GM23248 (cell line): Measurements from ENCODE around the gene ZNF581. TPM values are rescaled to one million over a fixed set of nuclear protein-coding genes. Genes with fewer than 3 reads are reported as not detected.

Experiments
- DNase-seq: peaks from one replicate; pipeline ENCODE4 v3.0.0-alpha.2; 2015
- H2AFZ ChIP-seq: fragments of 200-600 bp; sonication (generic); 2 replicates; pipeline ENCODE4 v1.6.1; 2016; ENCODE audit warnings: antibody characterized with exemption
- H3F3A ChIP-seq: fragments of 200-600 bp; sonication (generic); 2 replicates; pipeline ENCODE4 v1.6.1; 2016; ENCODE audit warnings: mild to moderate bottlenecking, antibody characterized with exemption, mixed run types; ENCODE audit not compliant: insufficient read depth
- H3K27ac ChIP-seq: fragments of 200-600 bp; sonication (generic); 2 replicates; pipeline ENCODE4 v1.5.1; 2016; ENCODE audit warnings: mild to moderate bottlenecking
- H3K27me3 ChIP-seq: fragments of 200-600 bp; sonication (generic); replicated peaks from 2 replicates; pipeline ENCODE4 v1.6.1; 2016; ENCODE audit warnings: mild to moderate bottlenecking; ENCODE audit not compliant: insufficient read depth
- H3K36me3 ChIP-seq: fragments of 200-600 bp; sonication (generic); 2 replicates; pipeline ENCODE4 v1.6.1; 2016; ENCODE audit warnings: low read depth, mild to moderate bottlenecking
- H3K4me1 ChIP-seq: fragments of 200-600 bp; sonication (generic); 2 replicates; pipeline ENCODE4 v1.6.1; 2016; ENCODE audit warnings: mild to moderate bottlenecking; ENCODE audit not compliant: insufficient read depth
- H3K4me2 ChIP-seq: fragments of 200-600 bp; sonication (generic); one replicate; pipeline ENCODE4 v1.6.1; 2016; ENCODE audit warnings: mild to moderate bottlenecking; ENCODE audit not compliant: unreplicated experiment
- H3K4me3 ChIP-seq: fragments of 200-600 bp; sonication (generic); 2 replicates; pipeline ENCODE4 v1.5.1; 2016; ENCODE audit warnings: mild to moderate bottlenecking
- H3K79me2 ChIP-seq: fragments of 200-600 bp; sonication (generic); 2 replicates; pipeline ENCODE4 v1.6.1; 2016; ENCODE audit warnings: mild to moderate bottlenecking; ENCODE audit not compliant: insufficient read depth
- H3K9ac ChIP-seq: fragments of 200-600 bp; sonication (generic); 2 replicates; pipeline ENCODE4 v1.6.1; 2016; ENCODE audit warnings: mild to moderate bottlenecking
- H3K9me2 ChIP-seq: fragments of 200-600 bp; sonication (generic); 2 replicates; pipeline ENCODE4 v1.6.1; 2016; ENCODE audit warnings: mixed run types, mild to moderate bottlenecking, moderate library complexity; ENCODE audit not compliant: insufficient read depth
- H3K9me3 ChIP-seq: fragments of 200-600 bp; sonication (generic); one replicate; pipeline ENCODE4 v1.6.1; 2017; ENCODE audit warnings: low read depth
- H4K20me1 ChIP-seq: fragments of 200-600 bp; sonication (generic); 2 replicates; pipeline ENCODE4 v1.6.0; 2016; ENCODE audit not compliant: insufficient read depth
- EZH2 ChIP-seq: fragments of 200-600 bp; sonication (generic); IDR thresholded peaks from 2 replicates; pipeline ENCODE4 v1.6.1; 2018; ENCODE audit warnings: antibody characterized with exemption, mild to moderate bottlenecking; ENCODE audit not compliant: insufficient read depth, poor library complexity, severe bottlenecking
- EZH2phosphoT487 ChIP-seq: fragments of 200-600 bp; sonication (generic); IDR thresholded peaks from 2 replicates; pipeline ENCODE4 v1.6.1; 2018; ENCODE audit warnings: antibody characterized with exemption, moderate library complexity, mild to moderate bottlenecking, low read depth; ENCODE audit not compliant: insufficient read depth
- WGBS, 2 experiments: methylation state at CpG; one replicate each; pipeline ENCODE4 v1.1.6; 2015 to 2017; ENCODE audit warnings: low lambda C conversion rate in 2 of 2, low coverage in 1 of 2; ENCODE audit errors: missing lambda C conversion rate in 2 of 2; 5-methylcytosine and 5-hydroxymethylcytosine counted together
- in situ Hi-C: fragments of 300-500 bp; cut with MboI; formaldehyde crosslinking; loops from 2 replicates; pipeline ENCODE4 v1.15.0; 2020
- polyA plus RNA-seq: library from polyadenylated mRNA; unstranded; fragments of >200 nt; fragmentation: Nextera tagmentation; extraction: Ambion mirVana; gene quantifications from 2 replicates; pipeline ENCODE4 v1.2.1, GENCODE V29; 2016
- total RNA-seq: library from RNA; depleted of rRNA; stranded (reverse); fragments of >200 nt; shearing (Covaris generic); gene quantifications from 2 replicates; pipeline ENCODE4 v1.2.3, GENCODE V29; 2014

ZNF581 gene
- total and polyA plus RNA-seq, 2 experiments from 2014 or later = 12.1 to 17.6 TPM

GRCh38 chr19:55660991-55661390, 17.5 kb downstream of the ZNF581 start:
- in situ Hi-C loops = loop anchor here (25.0 kb wide), 1 partner anchor 1199 kb away; the partner anchor contains the start of genes CDC42EP5 and LENG9
- no peak for DNase-seq
- H3K36me3 ChIP-seq = peaks cover 24% of the 10 kb centered on the region; the same call in 1 of the 2 replicates
- H2AFZ ChIP-seq = no peak overlapping the region
- WGBS, 2 experiments = 74 to 84% methylated on average over 5 to 16 of the region's 16 CpGs
- H3K9me3 ChIP-seq = no peaks in the 10 kb centered on the region
- H3K9me2 ChIP-seq = no peaks in the 10 kb centered on the region
- TF ChIP-seq EZH2phosphoT487 = no peak
- TF ChIP-seq EZH2 = no peak
- H3K4me2 ChIP-seq = no peak overlapping the region
- no peak overlapping the region for H3K9ac ChIP-seq
- peaks cover 8% of the 10 kb centered on the region for H3F3A ChIP-seq
- peaks cover 24% of the 10 kb centered on the region for H3K4me1 ChIP-seq
- peaks cover 32% of the 10 kb centered on the region; the same call in 1 of the 2 replicates for H4K20me1 ChIP-seq
- H3K4me3 ChIP-seq = no peak overlapping the region
- H3K79me2 ChIP-seq = peaks cover 97% of the 10 kb centered on the region
- H3K27ac ChIP-seq = no peak overlapping the region
- H3K27me3 ChIP-seq = no peaks in the 10 kb centered on the region

DNA sequence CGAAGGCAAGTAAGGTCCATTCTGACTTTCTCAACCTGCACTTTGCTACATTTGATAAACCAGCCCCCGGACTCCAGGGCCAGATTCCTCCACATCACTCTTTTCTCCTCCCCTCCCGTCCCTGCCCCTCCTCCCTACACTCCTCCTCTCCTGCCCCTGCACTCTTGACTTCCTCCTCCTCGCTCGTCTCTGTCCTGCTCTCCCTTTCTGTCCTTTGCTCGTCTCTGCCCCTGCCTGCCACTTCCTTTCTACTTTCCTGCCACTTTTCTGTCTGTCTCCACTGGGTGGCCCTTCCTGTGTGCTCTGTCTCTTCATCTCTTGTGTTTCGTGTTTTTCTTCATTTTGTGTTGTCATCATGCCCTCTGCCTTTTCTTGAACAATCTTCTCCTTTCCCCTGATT, 18.4 kb downstream of the ZNF581 start:
- Histone ChIP-seq H3K36me3 (peaks cover 24% of the 10 kb centered on the region; the same call in 1 of the 2 replicates), H3K4me2 (no peak overlapping the region), H3K27ac (no peak overlapping the region), H3K4me1 (peaks cover 19% of the 10 kb centered on the region), H2AFZ (no peak overlapping the region), H3K9me2 (no peaks in the 10 kb centered on the region), H3K27me3 (no peaks in the 10 kb centered on the region), H3K79me2 (peaks cover 97% of the 10 kb centered on the region), H3K9ac (no peak overlapping the region), H4K20me1 (peaks cover 24% of the 10 kb centered on the region; the same call in 1 of the 2 replicates), H3K4me3 (no peak overlapping the region), H3K9me3 (no peaks in the 10 kb centered on the region), H3F3A (peaks cover under 1% of the 10 kb centered on the region; the same call in 1 of the 2 replicates)
- in situ Hi-C loops = loop anchor here (25.0 kb wide), 1 partner anchor 1200 kb away; the partner anchor contains the start of genes CDC42EP5 and LENG9
- no peak for DNase-seq
- 92 to 100% methylated on average over 5 to 7 of the region's 7 CpGs for WGBS, 2 experiments
- no peak for TF ChIP-seq EZH2
- TF ChIP-seq EZH2phosphoT487 = no peak

GRCh38 chr19:55663846-55664536, 20.5 kb downstream of the ZNF581 start:
- Histone ChIP-seq H3K9ac (no peak overlapping the region), H3K9me2 (no peaks in the 10 kb centered on the region), H3K79me2 (peaks cover 97% of the 10 kb centered on the region), H3K36me3 (peaks cover 24% of the 10 kb centered on the region; the same call in 1 of the 2 replicates), H3K27ac (no peak overlapping the region), H3K4me1 (no peaks in the 10 kb centered on the region), H3K4me3 (no peak overlapping the region), H3K9me3 (no peaks in the 10 kb centered on the region), H4K20me1 (peaks cover 6% of the 10 kb centered on the region; the same call in 1 of the 2 replicates), H3F3A (no peaks in the 10 kb centered on the region), H3K27me3 (no peaks in the 10 kb centered on the region), H3K4me2 (no peak overlapping the region), H2AFZ (no peak overlapping the region)
- no peak for DNase-seq
- in situ Hi-C loops = loop anchor here (25.0 kb wide), 1 partner anchor 1202 kb away; the partner anchor contains the start of genes CDC42EP5 and LENG9
- WGBS, 2 experiments = 86 to 88% methylated on average over 16 to 20 of the region's 20 CpGs
- TF ChIP-seq EZH2 (no peak), EZH2phosphoT487 (no peak)

GRCh38 chr19:55666343-55667005, 23.0 kb downstream of the ZNF581 start:
- TF ChIP-seq EZH2 = no peak
- no peak for TF ChIP-seq EZH2phosphoT487

More at GRCh38 chr19:55666343-55667005, 23.0 kb downstream of the ZNF581 start:
- Histone ChIP-seq H3K4me2 (no peak overlapping the region), H3F3A (peaks cover 6% of the 10 kb centered on the region; the same call in 1 of the 2 replicates), H3K9ac (no peak overlapping the region), H3K4me1 (no peaks in the 10 kb centered on the region), H3K27me3 (no peaks in the 10 kb centered on the region), H3K4me3 (no peak overlapping the region), H4K20me1 (0 out of 2 replicates have a peak, but pooled peaks cover 2% of the 10 kb centered on the region), H3K9me3 (no peaks in the 10 kb centered on the region), H3K27ac (no peak overlapping the region), H3K79me2 (peaks cover 97% of the 10 kb centered on the region), H3K9me2 (no peaks in the 10 kb centered on the region), H3K36me3 (peaks cover 18% of the 10 kb centered on the region; the same call in 1 of the 2 replicates), H2AFZ (no peak overlapping the region)
- 75 to 78% methylated on average over 12 of the region's 12 CpGs for WGBS, 2 experiments
- in situ Hi-C loops = loop anchor here (25.0 kb wide), 1 partner anchor 1204 kb away; the partner anchor contains the start of genes CDC42EP5 and LENG9
- DNase-seq = no peak
